Body of pancreas (tissue), 4 donors: ENCODE measurements around the gene ANGPTL1.

ENCODE experiments used
- POLR2A ChIP-seq, 3 donors: fragments of 450-650 bp; IDR thresholded peaks; one replicate each; pipeline ENCODE4 v1.6.1; 2016; ENCODE audit warnings: antibody characterized with exemption in 3 of 3, mild to moderate bottlenecking in 2 of 3
- TF ChIP-seq, protein P1 (sequence below), 7 experiments: fragments of 450-650 bp in 4 of 7; fragments of 200-600 bp in 3 of 7; sonication (generic) in 3 of 7; IDR thresholded peaks; one replicate each; pipeline ENCODE4 v1.5.1; 2016 to 2019; ENCODE audit warnings: antibody characterized with exemption in 7 of 7

DNA sequence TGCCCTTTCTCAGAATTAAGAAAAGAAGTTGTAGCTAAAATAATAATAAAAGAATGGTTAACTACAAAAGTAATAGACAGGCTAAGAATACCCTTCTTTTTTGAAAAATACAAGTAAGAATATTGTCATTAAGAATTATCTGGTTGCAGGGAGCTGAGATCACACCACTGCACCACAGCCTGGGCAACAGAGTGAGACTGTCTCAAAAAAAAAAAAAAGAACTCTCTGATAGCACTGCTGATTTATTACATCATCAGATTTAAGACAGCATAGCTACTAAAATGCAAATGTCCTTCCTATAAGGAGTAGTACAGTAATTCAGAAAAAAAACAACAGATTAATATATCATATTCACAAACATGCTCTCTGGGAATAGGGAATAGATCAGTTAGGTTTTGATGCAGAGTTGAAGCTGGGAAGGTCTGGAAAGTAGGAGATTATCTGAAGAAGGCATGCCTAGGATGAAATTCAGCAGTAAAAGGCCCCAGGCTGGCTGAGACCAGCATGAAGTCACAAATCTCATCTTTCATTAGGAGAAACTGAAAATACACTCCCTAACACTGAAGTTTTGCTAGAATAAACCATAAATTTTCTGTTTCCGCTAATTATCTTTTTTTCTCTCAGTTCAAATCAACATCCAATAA lies 30.7 kb upstream of the ANGPTL1 start:
- TF ChIP-seq, protein P1, sequence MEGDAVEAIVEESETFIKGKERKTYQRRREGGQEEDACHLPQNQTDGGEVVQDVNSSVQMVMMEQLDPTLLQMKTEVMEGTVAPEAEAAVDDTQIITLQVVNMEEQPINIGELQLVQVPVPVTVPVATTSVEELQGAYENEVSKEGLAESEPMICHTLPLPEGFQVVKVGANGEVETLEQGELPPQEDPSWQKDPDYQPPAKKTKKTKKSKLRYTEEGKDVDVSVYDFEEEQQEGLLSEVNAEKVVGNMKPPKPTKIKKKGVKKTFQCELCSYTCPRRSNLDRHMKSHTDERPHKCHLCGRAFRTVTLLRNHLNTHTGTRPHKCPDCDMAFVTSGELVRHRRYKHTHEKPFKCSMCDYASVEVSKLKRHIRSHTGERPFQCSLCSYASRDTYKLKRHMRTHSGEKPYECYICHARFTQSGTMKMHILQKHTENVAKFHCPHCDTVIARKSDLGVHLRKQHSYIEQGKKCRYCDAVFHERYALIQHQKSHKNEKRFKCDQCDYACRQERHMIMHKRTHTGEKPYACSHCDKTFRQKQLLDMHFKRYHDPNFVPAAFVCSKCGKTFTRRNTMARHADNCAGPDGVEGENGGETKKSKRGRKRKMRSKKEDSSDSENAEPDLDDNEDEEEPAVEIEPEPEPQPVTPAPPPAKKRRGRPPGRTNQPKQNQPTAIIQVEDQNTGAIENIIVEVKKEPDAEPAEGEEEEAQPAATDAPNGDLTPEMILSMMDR (IDR thresholded peaks at IDR 0.05), result no peak
- no peak for TF ChIP-seq POLR2A (IDR thresholded peaks at IDR 0.05)
